HG02642 (cell line): ENCODE data around the gene GGA1.
"Not testable (repeated sequence)": the region's sequence is repeated elsewhere in the genome, so short reads cannot be mapped to it uniquely, and the experiment has no call there.

Experiments used
- ATAC-seq: cut with Tn5 transposase; IDR thresholded peaks from one replicate; pipeline ENCODE4 v1.9.1; 2021; ENCODE audit warnings: mild to moderate bottlenecking; ENCODE audit not compliant: unreplicated experiment, poor library complexity

The GGA1 gene

GRCh38 chr22:37643225-37643847, 34.7 kb downstream of the GGA1 start:
- peak; percentile 53 for ATAC-seq

GRCh38 chr22:37647317-37647716, 38.7 kb downstream of the GGA1 start:
- no peak for ATAC-seq

GRCh38 chr22:37647928-37648327, 39.3 kb downstream of the GGA1 start:
- no peak for ATAC-seq

GRCh38 chr22:37650463-37651136, 42.0 kb downstream of the GGA1 start:
- no peak for ATAC-seq

- ATAC-seq, result no peak
These were observed 46.1 kb downstream of the GGA1 start for GRCh38 chr22:37654563-37655251.

- no peak for ATAC-seq
These were observed 46.6 kb downstream of the GGA1 start for GRCh38 chr22:37655252-37655563.

GRCh38 chr22:37656583-37656982, 47.9 kb downstream of the GGA1 start:
- ATAC-seq, result not testable (repeated sequence)

- no peak for ATAC-seq
These were observed 49.0 kb downstream of the GGA1 start for GRCh38 chr22:37657590-37658132.

- peak; percentile 82 for ATAC-seq
These were observed 49.8 kb downstream of the GGA1 start, which contains the start of gene PDXP for GRCh38 chr22:37658133-37659065. TSS of gene PDXP (plus strand) at chr22:37658723. CDS start at chr22:37658783, 60 bp downstream.

GRCh38 chr22:37659066-37659896, 50.6 kb downstream of the GGA1 start:
- ATAC-seq, result peak; percentile 23

GRCh38 chr22:37659897-37660708, 51.5 kb downstream of the GGA1 start:
- no peak for ATAC-seq

- ATAC-seq, result no peak
These were observed 52.0 kb downstream of the GGA1 start for GRCh38 chr22:37660709-37661045.

- ATAC-seq, result no peak
These were observed 52.7 kb downstream of the GGA1 start for GRCh38 chr22:37661160-37661924.

- ATAC-seq, result no peak
These were observed 53.4 kb downstream of the GGA1 start for GRCh38 chr22:37662039-37662438.

GRCh38 chr22:37663521-37664140, 55.0 kb downstream of the GGA1 start:
- no peak for ATAC-seq

- ATAC-seq, result no peak
These were observed 55.8 kb downstream of the GGA1 start for GRCh38 chr22:37664249-37665101.

GRCh38 chr22:37665487-37665886, 56.9 kb downstream of the GGA1 start:
- no peak for ATAC-seq
